D721Med (cell line): ENCODE results near the gene CDH4.

Source experiments
- DNase-seq: peaks from one replicate; pipeline ENCODE4 v3.0.0; 2011; ENCODE audit warnings: low spot score; ENCODE audit not compliant: insufficient read length
- FAIRE-seq: peaks from 2 replicates; lab custom pipeline; 2011; peaks lifted over from hg19 to GRCh38; lab: Jason Lieb, UNC
- CTCF ChIP-seq: IDR thresholded peaks from 2 replicates; pipeline ENCODE4 v1.5.1; 2012; ENCODE audit warnings: mild to moderate bottlenecking, control low read depth; ENCODE audit not compliant: insufficient read depth; ENCODE audit errors: missing control alignments

CDH4 gene

DNA sequence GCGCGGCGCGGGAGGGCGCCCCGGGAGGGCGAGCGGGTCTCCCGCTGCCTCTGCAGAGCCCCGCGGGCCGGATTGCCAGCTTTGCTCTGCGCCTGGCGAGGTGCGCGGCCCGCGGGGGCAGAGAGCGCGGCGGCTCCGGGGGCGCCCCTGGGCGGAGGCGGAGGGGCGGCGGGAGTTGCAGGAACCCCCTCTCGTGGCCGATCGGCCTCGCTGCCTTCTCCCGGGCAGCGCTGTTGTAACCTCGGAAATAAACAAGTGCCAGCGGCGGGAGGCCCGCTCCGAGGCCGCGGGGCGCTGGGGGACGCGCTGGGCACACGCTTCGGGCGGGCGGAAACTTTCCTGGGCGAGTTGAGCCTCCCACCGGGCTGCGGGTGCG lies 1.2 kb downstream of the CDH4 start:
- DNase-seq = no peak
- no peak for FAIRE-seq
- TF ChIP-seq CTCF = no peak

DNA sequence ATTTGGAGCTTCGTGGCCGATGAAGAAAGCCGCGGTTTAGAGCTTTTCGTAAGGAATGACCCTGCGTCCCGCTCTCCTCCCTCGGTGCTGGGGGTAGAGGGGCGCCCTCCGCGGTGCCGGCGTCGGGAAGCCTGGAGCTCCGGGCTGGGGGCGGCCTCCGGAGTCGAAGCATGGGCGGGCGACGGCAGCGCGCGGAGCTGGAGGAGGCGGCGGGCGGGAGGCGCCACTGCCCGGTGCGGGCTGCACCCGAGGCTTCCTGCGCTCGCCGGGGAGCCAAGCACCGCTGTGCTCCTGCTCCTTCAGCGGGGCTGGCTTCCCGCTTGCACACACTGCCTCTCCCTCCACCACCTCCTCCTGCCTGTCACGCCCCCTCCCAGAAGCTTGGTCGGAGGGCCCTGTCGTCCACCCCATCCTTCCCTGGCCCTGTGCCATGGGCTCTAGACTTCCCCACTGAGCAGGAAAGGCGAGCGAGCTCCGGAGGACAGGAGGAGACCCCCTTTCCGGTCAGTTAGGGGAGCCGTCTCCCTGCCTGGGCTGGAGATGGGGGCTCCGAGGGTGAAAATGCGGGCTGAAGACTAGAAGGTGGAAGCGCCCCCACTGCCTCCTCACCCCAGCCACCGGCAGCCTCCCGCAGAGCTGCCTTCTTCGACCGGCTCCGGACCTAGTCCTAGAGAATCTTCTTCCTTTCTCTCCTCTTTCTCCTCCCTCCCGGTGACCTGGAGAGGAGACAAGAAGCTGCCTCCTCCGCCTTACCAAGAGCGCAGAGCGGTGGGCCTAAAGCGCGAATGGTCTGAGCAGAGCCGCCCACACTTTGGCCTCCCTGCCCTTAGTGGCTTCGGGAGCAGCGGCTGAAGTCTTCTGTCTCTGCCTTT lies 1.8 kb downstream of the CDH4 start:
- no peak for FAIRE-seq
- no peak for TF ChIP-seq CTCF

GRCh38 chr20:61254881-61255626 lies 3.0 kb downstream of the CDH4 start:
- DNase-seq = no peak
- FAIRE-seq = no peak

More for the DNA sequence above, 1.8 kb downstream of the CDH4 start:
- no peak for DNase-seq

GRCh38 chr20:61256365-61256764 lies 4.3 kb downstream of the CDH4 start:
- no peak for TF ChIP-seq CTCF
- no peak for DNase-seq
- FAIRE-seq = no peak

More at GRCh38 chr20:61254881-61255626, 3.0 kb downstream of the CDH4 start:
- TF ChIP-seq CTCF = no peak

DNA sequence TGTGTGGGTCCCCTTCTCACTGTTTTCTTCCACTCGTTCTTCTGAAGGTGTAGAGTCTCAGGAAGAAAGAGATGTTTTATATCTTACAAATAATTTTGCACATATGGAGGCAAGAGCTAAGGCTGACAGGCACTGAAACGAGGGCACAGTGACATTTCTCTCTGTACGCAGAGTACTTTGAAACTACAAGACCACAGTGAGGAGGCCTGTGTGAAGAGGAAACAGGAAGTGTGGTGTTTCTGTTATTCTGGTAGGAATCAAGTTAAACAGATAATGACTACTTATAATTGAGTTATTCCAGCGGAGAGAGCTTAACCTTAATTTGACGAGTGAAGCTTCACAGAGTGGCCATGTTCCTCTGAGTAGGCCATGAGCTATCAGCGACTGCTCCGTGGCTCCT lies 4.8 kb downstream of the CDH4 start:
- no peak for TF ChIP-seq CTCF
- DNase-seq (no peak), FAIRE-seq (no peak)

DNA sequence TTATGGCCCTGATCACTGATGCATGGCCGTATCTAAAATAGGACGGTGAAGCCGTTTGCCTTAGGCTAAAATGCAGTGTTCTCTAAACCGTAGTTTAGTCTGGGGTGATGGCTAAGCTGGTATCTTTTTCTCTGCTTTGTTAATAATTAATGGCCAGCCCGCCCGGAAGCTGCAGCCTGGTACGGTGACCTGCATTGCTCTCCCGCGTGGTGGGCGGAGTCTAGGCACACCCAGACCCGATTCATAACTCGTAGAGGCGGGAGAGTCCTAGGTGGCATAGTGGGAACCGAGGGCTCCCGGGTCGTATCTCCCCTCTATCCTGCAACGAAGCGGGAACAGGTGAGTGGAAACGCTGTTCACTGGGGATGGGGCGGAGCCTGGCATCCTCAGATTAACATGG lies 5.5 kb downstream of the CDH4 start:
- FAIRE-seq = no peak
- DNase-seq = no peak
- TF ChIP-seq CTCF = no peak

DNA sequence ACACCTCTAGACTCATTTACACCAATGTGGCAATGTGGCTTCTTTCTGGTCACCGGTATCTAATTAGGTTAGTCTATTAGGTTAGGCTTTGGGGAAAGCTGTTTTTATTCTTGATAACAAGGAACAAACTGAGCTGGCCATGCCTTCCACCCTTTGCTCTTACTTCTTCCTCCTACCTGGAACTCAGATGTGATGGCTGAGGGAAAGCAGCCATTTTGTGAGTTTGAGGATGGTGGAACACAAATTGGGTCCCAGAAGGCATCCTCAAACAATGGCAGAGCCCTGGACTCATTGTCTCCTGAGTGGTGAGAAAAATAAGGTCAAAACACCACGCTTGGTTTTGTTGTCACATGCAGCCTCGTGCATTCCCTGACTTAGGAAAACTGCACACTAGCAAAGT lies 7.7 kb downstream of the CDH4 start:
- no peak for TF ChIP-seq CTCF
- no peak for DNase-seq
- no peak for FAIRE-seq
